Calu3 (cell line): ENCODE data around the gene CDX2. TPM values are rescaled to one million over a fixed set of nuclear protein-coding genes. Genes with fewer than 3 reads are reported as not detected.

Source experiments
- BruUV-seq: library from RNA; stranded (reverse); fragments of 400-500 nt; replicated peaks from 2 replicates; lab custom pipeline; 2021; lab: Mats Ljungman, UMichigan
- CTCF ChIA-PET: fragments of 300-600 bp; sonication (Branson Sonifier 250); formaldehyde crosslinking; loops from one replicate; lab custom pipeline; 2022; ENCODE audit warnings: antibody characterized with exemption; lab: Charles Lee
- DNase-seq: peaks from one replicate; pipeline ENCODE4 v3.0.0; 2022
- H3K27ac Mint-ChIP-seq: one replicate; pipeline ENCODE4 v1.8.0; 2022; ENCODE audit warnings: mixed read lengths; ENCODE audit not compliant: unreplicated experiment
- H3K27me3 Mint-ChIP-seq: one replicate; pipeline ENCODE4 v1.8.0; 2022; ENCODE audit warnings: mixed read lengths; ENCODE audit not compliant: unreplicated experiment
- H3K36me3 Mint-ChIP-seq: one replicate; pipeline ENCODE4 v1.8.0; 2022; ENCODE audit warnings: mild to moderate bottlenecking, moderate library complexity, mixed read lengths; ENCODE audit not compliant: insufficient read depth, unreplicated experiment
- H3K4me1 Mint-ChIP-seq: one replicate; pipeline ENCODE4 v1.8.0; 2022; ENCODE audit warnings: mild to moderate bottlenecking, low read depth, mixed read lengths; ENCODE audit not compliant: unreplicated experiment
- H3K4me3 Mint-ChIP-seq: one replicate; pipeline ENCODE4 v1.8.0; 2022; ENCODE audit warnings: mild to moderate bottlenecking, low read depth, moderate library complexity, mixed read lengths; ENCODE audit not compliant: unreplicated experiment
- H3K9me3 Mint-ChIP-seq: one replicate; pipeline ENCODE4 v1.8.0; 2022; ENCODE audit warnings: low read depth, mixed read lengths; ENCODE audit not compliant: unreplicated experiment
- intact Hi-C: fragments of 100-400 bp; cut with micrococcal nuclease; formaldehyde crosslinking; loops from one replicate; pipeline ENCODE4 v1.10.0; 2022; ENCODE audit not compliant: unreplicated experiment
- total RNA-seq: library from RNA; stranded (reverse); gene quantifications from 2 replicates; pipeline ENCODE4 v1.2.3, GENCODE V29; 2022
- TF ChIP-seq, protein P1 (sequence below): fragments of 200-600 bp; IDR thresholded peaks from one replicate; pipeline ENCODE4 v1.8.0; 2022; ENCODE audit warnings: antibody characterized with exemption; ENCODE audit not compliant: unreplicated experiment

The CDX2 gene
- total RNA-seq, 1 experiment from 2014 or later = not detected

DNA sequence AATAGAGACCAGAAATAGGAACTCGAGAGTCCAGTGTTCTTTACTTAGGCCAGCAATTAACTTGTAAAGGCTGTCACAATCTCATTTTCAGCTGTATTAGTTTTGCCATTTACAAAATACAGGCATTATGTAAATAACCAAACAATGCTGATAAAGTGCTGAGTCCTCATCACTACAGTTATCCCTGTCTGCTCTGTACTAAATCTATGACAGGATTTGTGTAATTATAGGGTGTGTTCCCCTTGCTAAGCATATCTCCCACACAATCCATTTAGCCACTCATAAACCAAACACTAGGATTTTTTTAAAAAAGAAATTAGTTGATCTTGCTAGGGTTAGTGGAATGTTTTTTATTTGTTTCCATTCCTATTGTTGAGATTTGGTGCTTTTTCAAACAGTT, 26.1 kb downstream of the CDX2 start:
- intact Hi-C loops = no loop called here
- CTCF ChIA-PET = interaction anchor here (0.6 kb wide), 1 partner anchor 958 kb away, joined by 3 read pairs; no protein-coding TSS in a partner anchor
- Mint-ChIP-seq H3K4me3 (no peak overlapping the region), H3K27ac (no peak overlapping the region), H3K27me3 (no peaks in the 10 kb centered on the region), H3K36me3 (no peaks in the 10 kb centered on the region), H3K9me3 (no peaks in the 10 kb centered on the region), H3K4me1 (no peaks in the 10 kb centered on the region)
- no TSS peak for BruUV-seq
- TF ChIP-seq, protein P1, sequence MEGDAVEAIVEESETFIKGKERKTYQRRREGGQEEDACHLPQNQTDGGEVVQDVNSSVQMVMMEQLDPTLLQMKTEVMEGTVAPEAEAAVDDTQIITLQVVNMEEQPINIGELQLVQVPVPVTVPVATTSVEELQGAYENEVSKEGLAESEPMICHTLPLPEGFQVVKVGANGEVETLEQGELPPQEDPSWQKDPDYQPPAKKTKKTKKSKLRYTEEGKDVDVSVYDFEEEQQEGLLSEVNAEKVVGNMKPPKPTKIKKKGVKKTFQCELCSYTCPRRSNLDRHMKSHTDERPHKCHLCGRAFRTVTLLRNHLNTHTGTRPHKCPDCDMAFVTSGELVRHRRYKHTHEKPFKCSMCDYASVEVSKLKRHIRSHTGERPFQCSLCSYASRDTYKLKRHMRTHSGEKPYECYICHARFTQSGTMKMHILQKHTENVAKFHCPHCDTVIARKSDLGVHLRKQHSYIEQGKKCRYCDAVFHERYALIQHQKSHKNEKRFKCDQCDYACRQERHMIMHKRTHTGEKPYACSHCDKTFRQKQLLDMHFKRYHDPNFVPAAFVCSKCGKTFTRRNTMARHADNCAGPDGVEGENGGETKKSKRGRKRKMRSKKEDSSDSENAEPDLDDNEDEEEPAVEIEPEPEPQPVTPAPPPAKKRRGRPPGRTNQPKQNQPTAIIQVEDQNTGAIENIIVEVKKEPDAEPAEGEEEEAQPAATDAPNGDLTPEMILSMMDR = no peak
- no peak for DNase-seq

DNA sequence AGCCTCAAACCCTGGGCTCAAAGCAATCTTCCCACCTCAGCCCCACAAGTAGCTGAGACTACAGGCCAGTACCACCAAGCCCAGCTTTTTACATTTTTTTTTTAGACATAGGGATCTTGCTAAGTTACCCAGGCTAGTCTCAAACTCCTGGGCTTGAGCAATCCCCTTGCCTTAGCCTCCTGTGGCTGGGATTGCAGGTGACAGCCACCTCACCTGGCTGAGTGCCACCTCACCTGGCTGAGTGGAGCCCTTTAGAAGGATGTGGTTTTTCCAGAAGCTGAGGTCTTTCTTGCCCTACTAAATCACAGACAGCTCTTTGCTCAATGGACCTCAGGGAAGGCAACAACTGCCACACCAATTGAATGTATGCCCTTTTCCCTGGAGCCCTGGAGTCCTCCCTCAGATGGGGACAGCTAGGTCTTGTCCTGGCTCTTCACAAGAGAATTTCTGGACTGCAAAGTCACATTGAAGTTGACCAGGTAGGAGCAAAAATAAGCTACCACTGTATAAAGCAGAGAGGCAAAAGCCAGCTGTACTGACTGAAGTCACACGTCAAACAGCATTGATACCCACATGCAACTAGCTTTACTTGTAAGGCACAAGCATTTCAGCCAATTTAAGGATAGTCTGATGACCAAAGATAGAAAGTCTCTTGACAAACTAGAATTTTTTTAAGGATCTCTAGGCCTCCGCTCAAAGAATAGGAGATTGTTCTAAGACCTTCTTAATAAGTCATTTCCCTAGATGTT, 35.4 kb downstream of the CDX2 start:
- no peak overlapping the region for H3K27ac Mint-ChIP-seq
- H3K9me3 Mint-ChIP-seq = no peaks in the 10 kb centered on the region
- H3K27me3 Mint-ChIP-seq = no peaks in the 10 kb centered on the region
- no TSS peak for BruUV-seq
- TF ChIP-seq, protein P1 = no peak
- no peaks in the 10 kb centered on the region for H3K36me3 Mint-ChIP-seq
- H3K4me3 Mint-ChIP-seq = no peak overlapping the region
- CTCF ChIA-PET = interaction anchor here (1.2 to 1.3 kb wide), 3 partner anchors 20 to 107 kb away, joined by 3 to 5 read pairs (median 4); no protein-coding TSS in a partner anchor
- intact Hi-C loops = no loop called here
- no peaks in the 10 kb centered on the region for H3K4me1 Mint-ChIP-seq
- peak; percentile 55 for DNase-seq

DNA sequence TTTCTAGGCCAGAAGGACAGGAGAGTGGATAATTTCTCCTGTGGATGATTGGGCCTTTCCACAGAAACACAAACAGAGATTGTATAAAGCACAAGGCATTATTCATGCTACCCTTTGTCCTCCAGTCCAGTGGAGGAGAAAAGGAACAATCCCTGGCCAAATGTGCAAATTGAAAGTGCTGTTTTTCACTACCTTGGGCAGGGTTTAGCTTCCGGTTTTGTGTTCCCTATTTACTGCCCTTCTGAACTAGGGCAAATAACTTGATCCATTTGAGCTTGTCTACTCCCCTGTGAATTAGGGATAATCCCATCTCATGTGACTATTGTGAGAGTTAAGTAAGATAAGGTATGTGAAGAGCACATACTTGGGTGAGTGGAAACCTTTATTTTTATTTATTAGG, 36.0 kb downstream of the CDX2 start:
- Mint-ChIP-seq H3K27ac (no peak overlapping the region), H3K9me3 (no peaks in the 10 kb centered on the region), H3K27me3 (no peaks in the 10 kb centered on the region), H3K4me3 (no peak overlapping the region), H3K4me1 (no peaks in the 10 kb centered on the region), H3K36me3 (no peaks in the 10 kb centered on the region)
- CTCF ChIA-PET = interaction anchor here (1.2 to 1.3 kb wide), 3 partner anchors 21 to 107 kb away, joined by 3 to 5 read pairs (median 4); no protein-coding TSS in a partner anchor
- TF ChIP-seq, protein P1 = no peak
- no peak for DNase-seq
- BruUV-seq = no TSS peak
- intact Hi-C loops = no loop called here

- CTCF ChIA-PET = no interaction called here
- no peak overlapping the region for H3K27ac Mint-ChIP-seq
- intact Hi-C loops = no loop called here
These were observed 39.2 kb downstream of the CDX2 start for GRCh38 chr13:27929868-27930267.

More at GRCh38 chr13:27929868-27930267, 39.2 kb downstream of the CDX2 start:
- Mint-ChIP-seq H3K27me3 (no peaks in the 10 kb centered on the region), H3K9me3 (no peaks in the 10 kb centered on the region), H3K4me1 (no peaks in the 10 kb centered on the region), H3K36me3 (no peaks in the 10 kb centered on the region), H3K4me3 (no peak overlapping the region)
- TF ChIP-seq, protein P1 = no peak
- no TSS peak for BruUV-seq
- no peak for DNase-seq
